Sigmoid colon (tissue), 4 donors: ENCODE data around the gene RPL7L1.

Source experiments
- POLR2A ChIP-seq, 2 donors: fragments of 450-650 bp; IDR thresholded peaks; one replicate each; pipeline ENCODE4 v1.6.1; 2016; ENCODE audit warnings: antibody characterized with exemption in 2 of 2, mild to moderate bottlenecking in 2 of 2, moderate library complexity in 2 of 2
- POLR2AphosphoS5 ChIP-seq, 4 donors: sonication (generic); formaldehyde crosslinking; IDR thresholded peaks; one replicate each; pipeline ENCODE4 v1.6.1; 2017; ENCODE audit warnings: antibody characterized with exemption in 4 of 4
- TF ChIP-seq, protein P1 (sequence below), 4 experiments: fragments of 450-650 bp in 3 of 4; fragments of 200-600 bp in 1 of 4; IDR thresholded peaks; one replicate each; pipeline ENCODE4 v1.5.1; 2016 to 2019; ENCODE audit warnings: antibody characterized with exemption in 4 of 4, mild to moderate bottlenecking in 3 of 4, moderate library complexity in 2 of 4

DNA sequence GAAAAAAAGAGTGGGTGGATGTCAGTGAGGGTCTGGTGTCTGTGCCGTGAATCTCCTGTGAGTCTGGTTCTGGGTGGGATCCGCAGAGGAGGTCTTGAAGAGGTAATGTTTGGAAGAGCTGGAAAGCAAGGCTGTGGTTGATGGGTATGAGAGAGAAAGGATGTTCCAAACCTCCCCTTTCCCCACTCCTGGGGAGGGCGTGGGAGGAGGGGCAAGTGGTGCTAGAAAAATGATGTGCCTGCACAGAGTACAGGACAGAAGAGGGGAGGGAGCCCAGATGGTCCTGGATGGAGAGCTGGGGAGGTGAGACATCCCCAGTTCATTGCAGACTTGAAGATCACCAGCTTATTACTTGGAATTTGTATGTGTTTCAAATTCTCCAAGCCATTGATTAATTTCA is 53.0 kb downstream of the RPL7L1 start:
- TF ChIP-seq, protein P1, sequence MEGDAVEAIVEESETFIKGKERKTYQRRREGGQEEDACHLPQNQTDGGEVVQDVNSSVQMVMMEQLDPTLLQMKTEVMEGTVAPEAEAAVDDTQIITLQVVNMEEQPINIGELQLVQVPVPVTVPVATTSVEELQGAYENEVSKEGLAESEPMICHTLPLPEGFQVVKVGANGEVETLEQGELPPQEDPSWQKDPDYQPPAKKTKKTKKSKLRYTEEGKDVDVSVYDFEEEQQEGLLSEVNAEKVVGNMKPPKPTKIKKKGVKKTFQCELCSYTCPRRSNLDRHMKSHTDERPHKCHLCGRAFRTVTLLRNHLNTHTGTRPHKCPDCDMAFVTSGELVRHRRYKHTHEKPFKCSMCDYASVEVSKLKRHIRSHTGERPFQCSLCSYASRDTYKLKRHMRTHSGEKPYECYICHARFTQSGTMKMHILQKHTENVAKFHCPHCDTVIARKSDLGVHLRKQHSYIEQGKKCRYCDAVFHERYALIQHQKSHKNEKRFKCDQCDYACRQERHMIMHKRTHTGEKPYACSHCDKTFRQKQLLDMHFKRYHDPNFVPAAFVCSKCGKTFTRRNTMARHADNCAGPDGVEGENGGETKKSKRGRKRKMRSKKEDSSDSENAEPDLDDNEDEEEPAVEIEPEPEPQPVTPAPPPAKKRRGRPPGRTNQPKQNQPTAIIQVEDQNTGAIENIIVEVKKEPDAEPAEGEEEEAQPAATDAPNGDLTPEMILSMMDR (IDR thresholded peaks at IDR 0.05): no peak
- TF ChIP-seq POLR2AphosphoS5 (IDR thresholded peaks at IDR 0.05): no peak
- no peak for TF ChIP-seq POLR2A (IDR thresholded peaks at IDR 0.05)
